Stimulated activated CD4-positive, alpha-beta T cell treated with anti-CD3 and anti-CD28 coated beads, Interleukin-15, amount 100 ng/mL, for 48 hours (primary cell): ENCODE measurements around the gene NEBL.

Experiments
- DNase-seq, 2 donors: peaks; one replicate each; pipeline ENCODE4 v3.0.0-alpha.2; 2020; ENCODE audit warnings: low read depth in 2 of 2

The NEBL gene

DNA sequence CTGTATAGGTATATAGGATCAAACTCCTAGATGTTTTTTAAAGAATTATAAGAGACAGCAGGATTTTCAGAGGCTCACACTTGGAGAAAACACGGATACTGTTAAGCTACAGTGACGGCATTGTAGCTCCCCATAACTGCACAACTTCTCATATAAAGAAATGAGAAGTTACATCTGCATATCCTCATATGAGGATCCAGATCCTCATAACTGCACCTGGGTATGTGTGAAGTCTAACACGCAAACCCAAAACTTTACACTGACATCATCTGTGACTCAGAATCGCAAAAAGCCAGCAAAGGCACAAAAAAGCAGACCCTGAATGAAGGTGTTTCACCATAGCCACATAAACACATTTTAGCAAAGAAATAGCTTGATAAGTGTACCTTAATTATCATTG, 34.1 kb downstream of the NEBL start:
- DNase-seq: no peak

- DNase-seq: no peak
Measured at GRCh38 chr10:20858292-20859124, 38.6 kb downstream of the NEBL start.

DNA sequence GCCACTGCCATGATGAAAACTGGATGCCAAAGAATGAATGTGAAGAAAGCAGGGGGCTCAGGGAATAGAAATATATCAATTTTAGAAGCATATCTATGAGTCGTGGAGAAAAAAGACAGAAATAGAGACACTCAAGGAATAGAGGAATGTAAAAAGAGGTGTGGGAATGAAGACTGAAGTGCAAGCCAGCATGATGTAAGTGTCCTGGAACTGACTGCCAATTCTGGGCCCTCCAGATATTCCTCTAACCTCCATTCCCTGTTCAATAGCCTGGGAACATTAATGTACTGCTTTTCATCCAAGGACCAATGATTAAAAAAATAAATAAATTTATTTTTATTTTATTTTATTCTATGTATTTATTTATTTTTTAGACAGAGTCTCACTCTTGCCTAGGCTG, 40.6 kb downstream of the NEBL start:
- DNase-seq: no peak

DNA sequence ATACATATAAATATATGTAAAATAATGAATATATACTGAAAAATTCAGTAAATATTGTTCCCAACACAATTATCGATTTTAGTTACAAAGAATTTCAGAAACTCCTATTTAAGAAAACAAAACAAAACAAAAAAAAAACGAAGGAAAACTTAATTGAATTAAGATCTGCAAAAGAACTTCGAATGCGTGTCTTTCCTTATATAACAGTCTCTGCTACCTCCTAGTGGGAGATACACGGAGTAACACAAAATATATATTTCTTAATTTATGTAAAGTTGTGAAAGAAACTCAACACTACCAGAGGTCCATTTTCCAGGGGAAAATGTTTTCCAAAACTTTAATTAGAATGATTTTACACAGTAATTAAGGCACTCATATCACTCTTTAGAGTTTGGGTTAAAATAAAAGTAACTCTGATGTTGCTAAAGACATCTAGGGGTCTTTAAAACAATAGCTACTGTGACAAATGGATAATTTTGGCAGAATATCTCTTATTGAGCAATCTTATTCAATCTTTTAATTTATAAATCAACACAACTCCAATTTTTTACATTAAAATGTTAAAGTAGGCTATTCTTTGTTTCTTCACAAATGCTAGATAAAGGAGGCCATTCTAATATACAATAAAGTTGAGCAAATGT, 41.6 kb downstream of the NEBL start:
- no peak for DNase-seq

GRCh38 chr10:20853276-20853675, 43.8 kb downstream of the NEBL start:
- DNase-seq: no peak

GRCh38 chr10:20852303-20852702, 44.8 kb downstream of the NEBL start:
- no peak for DNase-seq

DNA sequence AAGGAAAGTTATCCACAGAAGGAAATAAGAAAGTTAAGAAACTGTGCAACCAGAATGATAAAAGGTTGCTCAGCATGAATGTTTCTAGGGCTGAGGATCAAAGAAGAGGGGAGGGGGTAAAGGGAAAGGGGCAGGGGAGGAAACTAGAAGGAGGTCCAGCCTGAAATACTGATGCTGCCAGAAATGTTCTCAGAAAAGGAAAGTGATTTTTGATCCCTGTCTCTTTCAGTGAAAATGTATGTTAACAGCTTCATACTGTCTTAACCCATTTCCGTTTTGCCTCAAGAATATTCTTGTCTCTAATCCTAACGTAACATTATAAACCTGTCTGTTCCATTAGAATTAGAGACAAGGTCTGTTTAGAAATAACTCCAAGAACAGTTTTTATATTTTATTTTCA, 49.6 kb downstream of the NEBL start:
- no peak for DNase-seq

GRCh38 chr10:20846263-20846662, 50.8 kb downstream of the NEBL start:
- no peak for DNase-seq

DNA sequence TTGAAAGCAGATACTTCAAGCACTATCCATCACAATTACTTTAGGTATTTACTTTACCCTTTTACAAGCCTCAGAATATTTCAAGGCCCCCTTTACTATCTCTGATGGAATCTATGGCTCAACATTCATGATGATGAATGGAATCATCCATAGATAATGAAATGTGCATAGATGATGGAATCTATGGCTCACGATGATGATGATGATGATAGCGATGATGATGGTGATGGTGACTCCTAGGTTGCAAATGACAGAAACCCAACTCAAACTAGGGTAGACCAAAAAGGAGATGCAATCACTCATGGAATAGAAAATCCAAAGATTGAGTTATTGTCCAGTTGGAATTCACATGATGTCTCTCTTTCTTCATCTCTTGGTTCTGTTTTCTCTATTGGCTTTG, 55.7 kb downstream of the NEBL start:
- DNase-seq: no peak

GRCh38 chr10:20839910-20840309, 57.2 kb downstream of the NEBL start:
- no peak for DNase-seq

DNA sequence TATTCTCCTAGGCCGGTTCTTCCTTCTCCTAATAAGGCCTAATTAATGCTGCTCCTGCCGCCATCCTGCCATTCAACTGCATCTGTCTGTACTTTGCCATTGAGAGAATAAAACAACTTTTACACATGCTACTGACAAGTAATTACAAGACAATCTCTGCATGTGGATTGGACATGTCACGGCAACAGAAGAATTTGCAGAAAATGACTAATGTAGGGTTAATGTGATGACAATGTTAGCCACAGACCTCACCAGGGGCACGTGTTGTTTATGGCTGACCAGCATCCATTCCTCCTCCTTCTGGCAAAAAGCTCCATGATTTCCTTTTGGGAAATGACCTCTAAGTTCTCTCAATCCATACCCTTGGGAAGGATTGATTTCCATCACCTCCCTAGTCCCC, 58.0 kb downstream of the NEBL start:
- no peak for DNase-seq

- DNase-seq: no peak
Measured at GRCh38 chr10:20836401-20836800, 60.7 kb downstream of the NEBL start.

DNA sequence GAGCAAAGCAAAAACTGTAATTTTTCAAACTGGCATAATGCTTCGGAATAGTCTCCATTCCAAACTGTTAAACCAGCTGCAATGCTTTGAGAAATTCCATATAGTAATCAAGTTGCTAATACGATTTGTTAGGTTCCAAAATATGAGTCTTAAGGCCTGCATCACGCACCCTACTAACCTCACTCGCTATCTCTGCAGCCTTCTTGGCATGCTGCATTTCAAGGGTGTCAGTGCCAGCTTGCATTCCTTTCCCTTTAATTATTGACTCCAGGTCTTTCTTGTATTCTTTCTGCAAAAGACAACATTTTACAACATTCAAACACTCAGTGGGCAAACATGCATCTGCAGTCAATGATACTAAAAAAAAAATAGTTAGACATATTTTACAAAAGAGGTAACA, 61.8 kb downstream of the NEBL start:
- DNase-seq: no peak

DNA sequence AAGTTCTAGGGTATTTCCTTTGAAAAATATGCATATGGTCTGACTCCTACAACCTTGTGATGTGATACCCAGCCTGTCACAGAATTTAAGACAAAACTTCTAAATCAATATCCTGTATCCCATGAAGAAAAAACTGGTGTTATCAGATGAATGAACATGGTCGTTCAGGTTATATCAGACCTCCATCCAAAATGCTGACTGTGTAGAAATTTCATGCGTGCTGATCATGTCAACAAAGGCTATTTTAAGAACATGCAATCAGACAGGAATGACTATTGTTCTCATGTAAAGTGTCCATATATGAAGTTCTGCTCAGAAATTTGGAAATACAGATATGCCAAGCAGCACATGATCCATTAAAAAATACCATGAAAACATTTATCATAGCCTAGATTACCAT, 62.3 kb downstream of the NEBL start:
- DNase-seq: no peak

DNA sequence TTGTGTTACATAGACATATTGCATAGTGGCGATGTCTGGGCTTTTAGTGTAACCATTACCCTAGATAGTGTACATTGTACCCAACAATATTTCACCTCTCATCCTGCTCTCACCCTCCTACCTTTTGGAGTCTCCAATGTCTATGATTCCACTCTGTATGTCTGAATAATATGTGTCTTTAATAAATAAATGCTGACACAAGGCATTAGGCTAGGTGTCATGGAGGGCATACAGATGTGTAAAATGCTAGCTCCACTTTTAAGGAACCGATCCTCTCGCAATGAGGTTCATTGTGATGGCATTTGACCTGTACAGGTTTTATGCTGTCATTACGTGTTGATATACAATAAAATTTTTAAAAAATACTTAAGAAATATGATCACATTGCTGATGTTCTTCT, 74.3 kb downstream of the NEBL start:
- no peak for DNase-seq

- no peak for DNase-seq
Measured at GRCh38 chr10:20817646-20818045, 79.5 kb downstream of the NEBL start.

GRCh38 chr10:20817116-20817515, 80.0 kb downstream of the NEBL start:
- DNase-seq: no peak

- no peak for DNase-seq
Measured at GRCh38 chr10:20814116-20814515, 83.0 kb downstream of the NEBL start.

- no peak for DNase-seq
Measured at GRCh38 chr10:20811131-20811530, 86.0 kb downstream of the NEBL start.

DNA sequence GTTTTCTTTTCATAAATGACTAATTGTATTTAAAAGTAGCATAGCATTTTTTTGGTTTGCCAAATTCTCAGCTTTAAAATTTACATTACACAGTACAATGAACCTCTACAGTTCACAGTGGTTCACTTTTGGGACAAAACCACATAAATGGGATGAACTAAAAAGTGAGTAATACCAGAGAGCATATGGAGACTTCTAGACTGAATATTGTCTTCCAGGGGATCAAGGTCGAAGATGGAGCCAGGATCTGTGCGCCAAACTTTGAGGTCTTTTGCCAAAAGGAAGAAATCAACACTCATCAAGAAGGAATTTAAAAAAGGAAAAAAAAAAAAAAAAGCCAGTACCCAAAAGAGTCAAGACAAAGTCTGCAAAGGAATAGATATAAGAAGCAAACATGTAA, 87.5 kb downstream of the NEBL start:
- DNase-seq: no peak

DNA sequence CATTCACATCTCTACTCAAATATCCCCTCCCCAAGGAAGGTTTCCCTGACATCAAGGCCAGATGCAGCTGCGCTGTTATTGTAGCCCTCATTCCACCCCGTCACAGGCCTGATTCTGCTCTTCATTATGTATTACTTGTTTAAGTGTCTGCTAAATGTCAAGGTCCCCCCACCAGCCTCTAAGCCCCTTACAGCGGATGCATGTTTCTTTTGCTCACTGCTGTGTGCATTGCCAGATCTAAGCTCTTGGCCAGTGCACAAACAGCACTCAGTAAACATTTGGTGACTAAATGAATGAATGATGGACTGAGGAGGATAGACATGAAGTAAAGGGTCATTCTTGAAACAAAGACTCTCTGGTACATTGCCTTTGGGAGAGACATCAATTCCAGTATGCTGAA, 90.6 kb downstream of the NEBL start:
- DNase-seq: no peak

GRCh38 chr10:20797290-20797689, 99.8 kb downstream of the NEBL start:
- no peak for DNase-seq

- no peak for DNase-seq
Measured at GRCh38 chr10:20795391-20795790, 101.7 kb downstream of the NEBL start.

DNA sequence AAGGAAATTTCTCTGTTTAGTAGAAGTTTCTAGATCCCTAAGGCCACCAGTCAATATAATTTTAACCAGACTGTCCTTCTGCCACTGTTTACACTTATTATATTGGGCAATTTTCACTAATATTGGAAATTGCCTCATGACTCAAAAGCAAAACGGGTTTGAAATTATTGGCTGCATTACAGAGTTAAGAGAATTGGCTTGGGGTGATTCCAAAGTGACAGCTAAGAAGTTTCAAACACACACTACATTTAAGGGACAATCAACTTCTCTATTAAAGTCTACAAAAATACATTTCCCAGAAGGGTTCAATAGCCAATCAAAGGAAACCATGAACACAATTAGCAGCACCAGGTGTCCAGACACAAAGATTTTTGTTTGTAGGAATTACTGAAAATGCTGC, 111.9 kb downstream of the NEBL start:
- DNase-seq: no peak
